GM12873 (cell line): ENCODE measurements around the gene CSNK1A1.

Experiments used
- CTCF ChIP-seq: IDR thresholded peaks from 2 replicates; pipeline ENCODE4 v1.5.1; 2012; ENCODE audit warnings: low read depth, mild to moderate bottlenecking, moderate library complexity, low read length, control low read depth; ENCODE audit not compliant: insufficient read depth; ENCODE audit errors: missing control alignments

Gene CSNK1A1

GRCh38 chr5:149493316-149493715 lies 57.9 kb downstream of the CSNK1A1 start:
- no peak for TF ChIP-seq CTCF

- no peak for TF ChIP-seq CTCF
These were observed 58.5 kb downstream of the CSNK1A1 start for GRCh38 chr5:149492781-149493180.

GRCh38 chr5:149490599-149491485 lies 60.4 kb downstream of the CSNK1A1 start:
- no peak for TF ChIP-seq CTCF

- TF ChIP-seq CTCF: no peak
These were observed 61.6 kb downstream of the CSNK1A1 start for GRCh38 chr5:149489605-149490037.

GRCh38 chr5:149488645-149489306 lies 62.5 kb downstream of the CSNK1A1 start:
- TF ChIP-seq CTCF: no peak

GRCh38 chr5:149487672-149488071 lies 63.6 kb downstream of the CSNK1A1 start:
- no peak for TF ChIP-seq CTCF

- no peak for TF ChIP-seq CTCF
These were observed 64.3 kb downstream of the CSNK1A1 start for GRCh38 chr5:149486726-149487635.
